GM23248 (cell line): ENCODE results near the gene RNLS.

ENCODE experiments used
- EZH2 ChIP-seq: fragments of 200-600 bp; sonication (generic); IDR thresholded peaks from 2 replicates; pipeline ENCODE4 v1.6.1; 2018; ENCODE audit warnings: antibody characterized with exemption, mild to moderate bottlenecking; ENCODE audit not compliant: insufficient read depth, poor library complexity, severe bottlenecking
- EZH2phosphoT487 ChIP-seq: fragments of 200-600 bp; sonication (generic); IDR thresholded peaks from 2 replicates; pipeline ENCODE4 v1.6.1; 2018; ENCODE audit warnings: antibody characterized with exemption, moderate library complexity, mild to moderate bottlenecking, low read depth; ENCODE audit not compliant: insufficient read depth

- no peak for TF ChIP-seq EZH2phosphoT487
- no peak for TF ChIP-seq EZH2
Observed at GRCh38 chr10:88385601-88386203, 197.4 kb downstream of the RNLS start.
